GM18907 (cell line): Measurements from ENCODE around the gene EID2B.

Experiments used
- ATAC-seq: cut with Tn5 transposase; IDR thresholded peaks from one replicate; pipeline ENCODE4 v1.9.1; 2021; ENCODE audit warnings: mild to moderate bottlenecking, moderate library complexity; ENCODE audit not compliant: unreplicated experiment

EID2B gene

GRCh38 chr19:39532233-39533002 is at the start of gene EID2B:
EID2B (minus strand) TSS chr19:39532852; CDS start chr19:39532802, 50 bp downstream.
- ATAC-seq: peak; percentile 85

- no peak for ATAC-seq
Observed at GRCh38 chr19:39582442-39582841, 49.8 kb upstream of the EID2B start.

- ATAC-seq: no peak
Observed at GRCh38 chr19:39568604-39569003, 36.0 kb upstream of the EID2B start.

GRCh38 chr19:39566064-39566463 is 33.4 kb upstream of the EID2B start:
- no peak for ATAC-seq

GRCh38 chr19:39563408-39563807 is 30.8 kb upstream of the EID2B start:
- no peak for ATAC-seq

- ATAC-seq: no peak
Observed at GRCh38 chr19:39558624-39559117, 26.0 kb upstream of the EID2B start.

GRCh38 chr19:39557811-39558623 is 25.4 kb upstream of the EID2B start:
- ATAC-seq: no peak

GRCh38 chr19:39555883-39556282 is 23.2 kb upstream of the EID2B start:
- no peak for ATAC-seq

GRCh38 chr19:39554701-39555311 is 22.2 kb upstream of the EID2B start:
- no peak for ATAC-seq

- ATAC-seq: no peak
Observed at GRCh38 chr19:39553082-39553652, 20.5 kb upstream of the EID2B start.

GRCh38 chr19:39550197-39550596 is 17.5 kb upstream of the EID2B start:
- no peak for ATAC-seq

- no peak for ATAC-seq
Observed at GRCh38 chr19:39546599-39546998, 13.9 kb upstream of the EID2B start.

GRCh38 chr19:39544911-39545310 is 12.3 kb upstream of the EID2B start:
- no peak for ATAC-seq

- ATAC-seq: no peak
Observed at GRCh38 chr19:39544226-39544903, 11.7 kb upstream of the EID2B start.

GRCh38 chr19:39543477-39543857 is 10.8 kb upstream of the EID2B start:
- no peak for ATAC-seq

- ATAC-seq: no peak
Observed at GRCh38 chr19:39542206-39542605, 9.6 kb upstream of the EID2B start.

- ATAC-seq: no peak
Observed at GRCh38 chr19:39540333-39540673, 7.7 kb upstream of the EID2B start.

- peak; percentile 86 for ATAC-seq
Observed at GRCh38 chr19:39539518-39540332, 7.1 kb upstream of the EID2B start, which contains the start of gene EID2. EID2 (minus strand) TSS chr19:39540161; CDS start chr19:39540079, 82 bp downstream.

- ATAC-seq: peak; percentile 10
Observed at GRCh38 chr19:39539165-39539517, 6.5 kb upstream of the EID2B start.

- no peak for ATAC-seq
Observed at GRCh38 chr19:39533791-39534190, 1.1 kb upstream of the EID2B start.
